Naive thymus-derived CD8-positive, alpha-beta T cell (primary cell): ENCODE results near the gene RAD54L. TPM values are rescaled to one million over a fixed set of nuclear protein-coding genes. Genes with fewer than 3 reads are reported as not detected.
"Not testable (repeated sequence)": the region's sequence is repeated elsewhere in the genome, so short reads cannot be mapped to it uniquely, and the experiment has no call there.

Experiments
- ATAC-seq, 2 donors: fragments of 150-1000 bp; cut with Tn5 transposase in 1 of 2; sonication (Bioruptor Pico), chemical (Tn5 transposase) in 1 of 2; 1 replicate in 1 of 2; 2 replicates in 1 of 2; pipeline ENCODE4 v1.10.0; 2021; ENCODE audit warnings: mild to moderate bottlenecking in 2 of 2, moderate library complexity in 2 of 2
- POLR2A ChIA-PET: fragments of 350-600 bp; sonication (Branson Sonifier 250); formaldehyde crosslinking; loops from one replicate; lab custom pipeline; 2021; ENCODE audit warnings: antibody characterized with exemption; lab: Charles Lee
- DNase-seq, 10 donors: peaks; one replicate each; pipeline versions ENCODE4 v3.0.0 to v3.0.0-alpha.2; 2020 to 2022
- H3K27ac Mint-ChIP-seq, 10 donors: one replicate each; pipeline ENCODE4 v1.8.0; 2020 to 2022; ENCODE audit warnings: mild to moderate bottlenecking in 10 of 10, mixed read lengths in 10 of 10, moderate library complexity in 4 of 10, inconsistent platforms in 1 of 10
- H3K27me3 Mint-ChIP-seq, 5 donors: one replicate each; pipeline ENCODE4 v1.8.0; 2021 to 2022; ENCODE audit warnings: mixed read lengths in 5 of 5
- H3K36me3 Mint-ChIP-seq, 3 donors: one replicate each; pipeline ENCODE4 v1.8.0; 2020 to 2022; ENCODE audit warnings: mixed read lengths in 3 of 3, mild to moderate bottlenecking in 2 of 3, inconsistent platforms in 1 of 3
- H3K4me1 Mint-ChIP-seq, 4 donors: one replicate each; pipeline ENCODE4 v1.8.0; 2021 to 2022; ENCODE audit warnings: mixed read lengths in 4 of 4
- H3K4me3 Mint-ChIP-seq, 10 donors: one replicate each; pipeline ENCODE4 v1.8.0; 2020 to 2022; ENCODE audit warnings: mild to moderate bottlenecking in 10 of 10, mixed read lengths in 10 of 10, moderate library complexity in 6 of 10, inconsistent platforms in 1 of 10
- H3K9me3 Mint-ChIP-seq, 9 donors: one replicate each; pipeline ENCODE4 v1.8.0; 2020 to 2022; ENCODE audit warnings: mixed read lengths in 9 of 9, mild to moderate bottlenecking in 3 of 9, inconsistent platforms in 1 of 9, moderate library complexity in 1 of 9
- polyA plus RNA-seq, 3 donors: library from polyadenylated mRNA; unstranded; fragments of 300-500 nt; fragmentation: Illumina TruSeq; gene quantifications; one replicate each; pipeline ENCODE4 v1.2.3, GENCODE V29; 2021
- total RNA-seq, 8 experiments: library from RNA in 2 of 8; stranded (reverse) in 2 of 8; gene quantifications; one replicate each; pipeline ENCODE4 v1.2.3 and lab custom pipeline; 2021 to 2026

Gene RAD54L
- total and polyA plus RNA-seq, 5 experiments from 2014 or later = 0.27 to 1.0 (median 0.80) TPM; not detected in 2

DNA sequence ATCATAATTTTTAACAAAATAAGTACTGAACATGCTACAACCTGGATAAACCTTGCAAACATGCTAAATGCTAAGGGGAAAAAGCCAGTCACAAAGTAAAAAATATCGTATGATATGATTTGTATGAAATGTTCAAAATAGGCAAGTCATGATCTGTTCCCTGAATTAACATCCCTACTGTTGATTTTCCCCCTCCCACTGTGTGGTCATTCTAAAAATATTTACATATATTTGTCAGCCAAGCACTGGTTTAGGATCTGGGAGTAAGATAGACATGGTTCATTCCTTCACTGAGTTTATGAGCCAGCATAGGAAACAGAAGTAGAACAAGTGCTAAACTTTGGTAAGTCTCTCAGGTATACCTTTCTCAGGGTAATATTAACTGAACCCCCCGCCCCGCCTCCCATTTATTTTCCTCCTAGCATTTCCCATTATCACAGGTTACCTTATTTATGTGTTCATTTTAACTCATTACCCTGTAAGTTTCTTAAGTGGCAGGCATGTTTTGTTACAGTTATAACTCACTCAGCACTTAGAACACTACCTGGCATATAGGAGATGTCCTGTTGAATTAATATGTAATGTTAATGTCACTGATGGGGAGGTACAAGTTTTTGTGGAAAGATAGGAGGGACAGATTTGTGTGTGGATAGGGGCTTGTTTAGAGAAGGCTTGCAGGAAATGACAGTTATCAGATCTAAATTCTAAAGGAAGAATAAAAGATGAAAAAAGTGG is 68.3 kb downstream of the RAD54L start:
- Mint-ChIP-seq H3K36me3 (peaks cover 0 to 66% (median 17%) of the 10 kb centered on the region in 3 donors), H3K27me3 (no peaks in the 10 kb centered on the region), H3K4me3 (no peak overlapping the region), H3K4me1 (no peaks in the 10 kb centered on the region), H3K9me3 (no peaks in the 10 kb centered on the region), H3K27ac (peak overlapping the region in 1 of 10 donors; percentile 24)
- DNase-seq (no peak), ATAC-seq (no peak)
- POLR2A ChIA-PET = no interaction called here

- Mint-ChIP-seq H3K9me3 (no peaks in the 10 kb centered on the region), H3K4me3 (no peak overlapping the region), H3K36me3 (peaks cover 0 to 52% (median 13%) of the 10 kb centered on the region in 3 donors), H3K4me1 (no peaks in the 10 kb centered on the region), H3K27me3 (no peaks in the 10 kb centered on the region), H3K27ac (no peak overlapping the region)
- POLR2A ChIA-PET = no interaction called here
- ATAC-seq (no peak), DNase-seq (no peak)
Measured at GRCh38 chr1:46317323-46317722, 69.8 kb downstream of the RAD54L start.

- not testable (repeated sequence) for DNase-seq, H3K27me3 Mint-ChIP-seq, H3K9me3 Mint-ChIP-seq, H3K4me1 Mint-ChIP-seq, H3K4me3 Mint-ChIP-seq, ATAC-seq, H3K27ac Mint-ChIP-seq
- H3K36me3 Mint-ChIP-seq = peaks cover 0 to 32% (median 9%) of the 10 kb centered on the region in 3 donors
- POLR2A ChIA-PET = interaction anchor here (1.4 kb wide), 1 partner anchor 16 kb away, joined by 4 read pairs; the partner anchor contains the start of genes LRRC41 and UQCRH
Measured at GRCh38 chr1:46319301-46319700, 71.7 kb downstream of the RAD54L start.

DNA sequence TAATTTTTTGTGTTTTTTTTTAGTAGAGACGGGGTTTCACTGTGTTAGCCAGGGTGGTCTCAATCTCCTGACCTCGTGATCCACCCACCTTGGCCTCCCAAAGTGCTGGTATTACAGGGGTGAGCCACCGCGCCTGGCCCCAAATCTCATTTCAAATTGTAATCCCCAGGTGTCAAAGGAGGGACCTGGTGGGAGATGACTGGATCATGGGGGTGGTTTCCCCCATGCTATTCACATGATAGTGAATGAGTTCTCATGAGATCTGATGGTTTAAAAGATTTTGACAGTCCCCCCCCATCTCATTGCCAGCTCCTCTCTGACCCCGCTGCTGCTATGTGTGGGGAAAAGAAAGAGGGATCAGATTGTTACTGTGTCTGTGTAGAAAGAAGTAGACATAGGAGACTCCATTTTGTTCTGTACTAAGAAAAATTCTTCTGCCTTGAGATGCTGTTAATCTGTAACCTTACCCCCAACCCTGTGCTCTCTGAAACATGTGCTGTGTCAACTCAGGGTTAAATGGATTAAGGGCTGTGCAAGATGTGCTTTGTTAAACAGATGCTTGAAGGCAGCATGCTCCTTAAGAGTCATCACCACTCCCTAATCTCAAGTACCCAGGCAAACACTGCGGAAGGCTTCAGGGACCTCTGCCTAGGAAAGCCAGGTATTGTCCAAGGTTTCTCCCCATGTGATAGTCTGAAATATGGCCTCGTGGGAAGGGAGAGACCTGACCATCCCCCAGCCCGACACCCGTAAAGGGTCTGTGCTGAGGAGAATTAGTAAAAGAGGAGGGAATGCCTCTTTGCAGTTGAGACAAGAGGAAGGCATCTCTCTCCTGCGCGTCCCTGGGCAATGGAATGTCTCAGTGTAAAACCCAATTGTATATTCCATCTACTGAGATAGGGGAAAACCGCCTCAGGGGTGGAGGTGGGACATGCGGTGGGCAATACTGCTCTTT is 72.7 kb downstream of the RAD54L start:
- H3K4me3 Mint-ChIP-seq, DNase-seq, H3K4me1 Mint-ChIP-seq, H3K27me3 Mint-ChIP-seq, H3K9me3 Mint-ChIP-seq, ATAC-seq, POLR2A ChIA-PET: not testable (repeated sequence)
- peak overlapping the region in 1 of 10 donors; percentile 35 for H3K27ac Mint-ChIP-seq
- peaks cover 0 to 23% (median 6%) of the 10 kb centered on the region in 3 donors for H3K36me3 Mint-ChIP-seq

DNA sequence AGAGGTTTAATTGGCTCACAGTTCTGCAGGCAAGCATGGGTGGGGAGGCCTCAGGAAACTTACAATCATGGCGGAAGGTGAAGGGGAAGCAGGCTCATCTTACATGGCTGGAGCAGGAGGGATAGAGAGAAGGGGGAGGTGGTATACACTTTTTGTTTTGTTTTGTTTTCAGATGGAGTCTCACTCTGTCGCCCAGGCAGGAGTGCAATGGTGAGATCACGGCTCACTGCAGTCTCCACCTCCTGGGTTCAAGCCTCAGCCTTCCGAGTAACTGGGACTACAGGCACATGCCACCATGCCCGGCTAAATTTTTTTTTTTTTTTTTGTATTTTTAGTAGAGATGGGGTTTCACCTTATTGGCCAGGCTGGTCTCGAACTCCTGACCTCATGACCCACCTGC is 74.6 kb downstream of the RAD54L start:
- H3K27ac Mint-ChIP-seq, H3K9me3 Mint-ChIP-seq, H3K4me3 Mint-ChIP-seq, H3K4me1 Mint-ChIP-seq, ATAC-seq, DNase-seq, H3K27me3 Mint-ChIP-seq, H3K36me3 Mint-ChIP-seq, POLR2A ChIA-PET: not testable (repeated sequence)

DNA sequence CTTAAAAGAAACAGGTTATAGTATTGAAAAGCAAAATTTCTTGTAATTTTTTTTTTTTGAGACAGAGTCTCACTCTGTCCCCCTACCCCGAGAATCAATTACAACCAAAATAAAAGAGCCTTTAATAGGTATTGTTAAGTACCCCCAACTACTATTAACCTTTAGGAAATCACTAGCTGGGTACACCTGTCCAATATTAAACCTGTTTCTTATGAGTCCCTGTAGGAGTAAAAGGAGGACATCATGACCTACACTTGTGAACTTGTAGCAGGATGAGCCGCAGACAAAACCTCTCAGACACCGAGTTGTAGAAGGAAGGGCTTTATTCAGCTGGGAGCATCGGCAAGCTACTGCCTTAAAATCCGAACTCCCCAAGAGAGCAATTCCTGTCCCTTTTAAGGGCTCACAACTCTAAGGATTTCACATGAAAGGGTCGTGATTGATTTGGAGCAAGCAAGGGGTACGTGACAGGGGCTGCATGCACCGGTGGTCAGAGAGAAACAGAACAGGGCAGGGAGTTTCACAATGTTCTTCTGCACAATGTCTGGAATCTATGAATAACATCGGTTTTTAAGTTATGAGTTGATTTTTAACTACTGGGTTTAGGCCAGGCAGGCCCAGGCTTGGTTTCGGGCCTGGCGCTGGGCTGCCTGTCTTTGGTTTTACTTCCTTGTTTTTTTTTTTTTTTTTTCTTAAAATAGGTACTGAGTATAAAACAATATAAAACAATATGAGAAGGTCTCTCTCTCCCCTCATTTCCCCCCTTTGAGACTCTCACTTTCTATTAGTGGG is 77.9 kb downstream of the RAD54L start:
- POLR2A ChIA-PET, H3K4me1 Mint-ChIP-seq, H3K4me3 Mint-ChIP-seq: not testable (repeated sequence)

More for the DNA sequence above, 77.9 kb downstream of the RAD54L start:
- not testable (repeated sequence) for ATAC-seq, H3K27ac Mint-ChIP-seq, H3K27me3 Mint-ChIP-seq, H3K36me3 Mint-ChIP-seq, DNase-seq, H3K9me3 Mint-ChIP-seq

Other genes starting within 250 kb of the RAD54L start
- under 1 TPM; 0.41 to 0.52 TPM for gene PIK3R3, start 115.1 kb upstream of the RAD54L start, total RNA-seq
- gene PIK3R3, start 115.1 kb upstream of the RAD54L start, polyA plus RNA-seq = 1 to 10 TPM in 1 of 3 donors, under 1 TPM in 2; 0.82 to 1.4 (median 0.98) TPM
- not detected for gene TSPAN1, start 72.7 kb upstream of the RAD54L start, total RNA-seq
- not detected for gene TSPAN1, start 72.7 kb upstream of the RAD54L start, polyA plus RNA-seq
- not detected for gene P3R3URF, start 71.3 kb upstream of the RAD54L start, total RNA-seq
- gene P3R3URF, start 71.3 kb upstream of the RAD54L start, polyA plus RNA-seq = not detected
- gene POMGNT1, start 49.3 kb upstream of the RAD54L start, total RNA-seq = 10 to 100 TPM; 46.0 to 52.3 TPM
- gene POMGNT1, start 49.3 kb upstream of the RAD54L start, polyA plus RNA-seq = 10 to 100 TPM; 23.5 to 33.4 (median 24.0) TPM
- gene LURAP1, start 44.4 kb upstream of the RAD54L start, total RNA-seq = under 1 TPM; 0.33 to 0.65 TPM
- under 1 TPM in 1 of 3 donors, not detected in 2; 0.30 TPM for gene LURAP1, start 44.4 kb upstream of the RAD54L start, polyA plus RNA-seq
- 10 to 100 TPM; 38.6 to 40.2 TPM for gene LRRC41, start 55.9 kb downstream of the RAD54L start, total RNA-seq
- gene LRRC41, start 55.9 kb downstream of the RAD54L start, polyA plus RNA-seq = 10 to 100 TPM; 43.7 to 46.5 (median 44.6) TPM
- 100 to 1,000 TPM; 130 to 148 TPM for gene UQCRH, start 55.9 kb downstream of the RAD54L start, total RNA-seq
- gene UQCRH, start 55.9 kb downstream of the RAD54L start, polyA plus RNA-seq = 100 to 1,000 TPM; 293 to 371 (median 330) TPM
- 10 to 100 TPM; 21.7 to 29.7 TPM for gene NSUN4, start 93.0 kb downstream of the RAD54L start, total RNA-seq
- 10 to 100 TPM; 10.3 to 14.0 (median 12.3) TPM for gene NSUN4, start 93.0 kb downstream of the RAD54L start, polyA plus RNA-seq
- gene FAAH, start 146.6 kb downstream of the RAD54L start, total RNA-seq = 10 to 100 TPM in 1 of 2 experiments, 1 to 10 TPM in 1; 8.9 to 10.2 TPM
- 1 to 10 TPM in 2 of 3 donors, under 1 TPM in 1; 0.46 to 2.2 (median 1.4) TPM for gene FAAH, start 146.6 kb downstream of the RAD54L start, polyA plus RNA-seq
- gene DMBX1, start 242.1 kb downstream of the RAD54L start, total RNA-seq = not detected
- gene DMBX1, start 242.1 kb downstream of the RAD54L start, polyA plus RNA-seq = not detected